ENCODE measurements around the gene TBK1.
"Not testable (repeated sequence)": the region's sequence is repeated elsewhere in the genome, so short reads cannot be mapped to it uniquely, and the experiment has no call there.

GRCh38 chr12:64523565-64524444 is 71.9 kb downstream of the TBK1 start:
- TF ChIP-seq, protein P1, sequence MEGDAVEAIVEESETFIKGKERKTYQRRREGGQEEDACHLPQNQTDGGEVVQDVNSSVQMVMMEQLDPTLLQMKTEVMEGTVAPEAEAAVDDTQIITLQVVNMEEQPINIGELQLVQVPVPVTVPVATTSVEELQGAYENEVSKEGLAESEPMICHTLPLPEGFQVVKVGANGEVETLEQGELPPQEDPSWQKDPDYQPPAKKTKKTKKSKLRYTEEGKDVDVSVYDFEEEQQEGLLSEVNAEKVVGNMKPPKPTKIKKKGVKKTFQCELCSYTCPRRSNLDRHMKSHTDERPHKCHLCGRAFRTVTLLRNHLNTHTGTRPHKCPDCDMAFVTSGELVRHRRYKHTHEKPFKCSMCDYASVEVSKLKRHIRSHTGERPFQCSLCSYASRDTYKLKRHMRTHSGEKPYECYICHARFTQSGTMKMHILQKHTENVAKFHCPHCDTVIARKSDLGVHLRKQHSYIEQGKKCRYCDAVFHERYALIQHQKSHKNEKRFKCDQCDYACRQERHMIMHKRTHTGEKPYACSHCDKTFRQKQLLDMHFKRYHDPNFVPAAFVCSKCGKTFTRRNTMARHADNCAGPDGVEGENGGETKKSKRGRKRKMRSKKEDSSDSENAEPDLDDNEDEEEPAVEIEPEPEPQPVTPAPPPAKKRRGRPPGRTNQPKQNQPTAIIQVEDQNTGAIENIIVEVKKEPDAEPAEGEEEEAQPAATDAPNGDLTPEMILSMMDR (IDR thresholded peaks at IDR 0.05) = not testable (repeated sequence)
- not testable (repeated sequence) for TF ChIP-seq POLR2A, EP300, POLR2AphosphoS5 (IDR thresholded peaks at IDR 0.05)

Data from upper lobe of left lung (tissue), 4 donors.